GM12878 (cell line): ENCODE measurements around the gene EDEM2. TPM values are rescaled to one million over a fixed set of nuclear protein-coding genes. Genes with fewer than 3 reads are reported as not detected.
A peak's percentile ranks its signal among the peaks of the same experiment; 100 is the strongest.

Experiments
- ATAC-seq: fragments of 200-7000 bp; cut with Tn5 transposase; 3 replicates; pipeline ENCODE4 v1.9.1; 2020; ENCODE audit warnings: mild to moderate bottlenecking, moderate library complexity
- BruUV-seq: library from RNA; stranded (reverse); fragments of 400-500 nt; replicated peaks from 2 replicates; lab custom pipeline; 2021; lab: Mats Ljungman, UMichigan
- CTCF ChIA-PET: fragments of 300-600 bp; sonication (Branson Sonifier 250); formaldehyde crosslinking; extraction: SDS; loops from one replicate; lab custom pipeline; 2021; ENCODE audit warnings: inconsistent platforms; lab: Yijun Ruan, JAX
- POLR2A ChIA-PET: fragments of 350-600 bp; formaldehyde crosslinking; extraction: SDS; loops from one replicate; lab custom pipeline; 2021; ENCODE audit warnings: inconsistent platforms; lab: Charles Lee
- RAD21 ChIA-PET: fragments of 300-600 bp; sonication (Branson Sonifier 250); formaldehyde crosslinking; loops from one replicate; lab custom pipeline; 2023; ENCODE audit warnings: antibody characterized with exemption; ENCODE audit not compliant: unreplicated experiment; lab: Charles Lee
- SMC1A ChIA-PET: fragments of 300-600 bp; sonication (Branson Sonifier 250); formaldehyde crosslinking; loops from one replicate; lab custom pipeline; 2023; ENCODE audit not compliant: unreplicated experiment, uncharacterized antibody; lab: Charles Lee
- DNase-seq: peaks from one replicate; pipeline ENCODE4 v3.0.0-alpha.2; 2011; ENCODE audit warnings: low read depth, low spot score
- FAIRE-seq: peaks from 3 replicates; lab custom pipeline; 2011; peaks lifted over from hg19 to GRCh38; lab: Jason Lieb, UNC
- H2AFZ ChIP-seq: 2 replicates; pipeline ENCODE4 v1.6.0; 2011; ENCODE audit warnings: low read depth, low read length, control low read depth; ENCODE audit not compliant: control insufficient read depth
- H3K27ac ChIP-seq: 2 replicates; pipeline ENCODE4 v1.5.1; 2011; ENCODE audit warnings: control low read depth; ENCODE audit not compliant: control insufficient read depth, insufficient read depth
- H3K27me3 ChIP-seq, 2 experiments: replicated peaks in 1 of 2; 2 replicates each; pipeline versions ENCODE4 v1.6.0 to v1.6.1; 2011; ENCODE audit warnings: low read length in 1 of 2; ENCODE audit not compliant: control insufficient read depth in 2 of 2, insufficient read depth in 2 of 2
- H3K36me3 ChIP-seq, 2 experiments: 2 replicates each; pipeline ENCODE4 v1.5.1; 2011; ENCODE audit warnings: low read length in 1 of 2; ENCODE audit not compliant: control insufficient read depth in 2 of 2, insufficient read depth in 2 of 2
- H3K4me1 ChIP-seq: 2 replicates; pipeline ENCODE4 v1.6.1; 2011; ENCODE audit warnings: mild to moderate bottlenecking, low read length, moderate library complexity, mixed read lengths; ENCODE audit not compliant: control insufficient read depth, insufficient read depth
- H3K4me2 ChIP-seq: 2 replicates; pipeline ENCODE4 v1.6.0; 2011; ENCODE audit warnings: control low read depth; ENCODE audit not compliant: control insufficient read depth, insufficient read depth
- H3K4me3 ChIP-seq: fragments of 200-600 bp; sonication (generic); 2 replicates; pipeline ENCODE4 v1.5.1; 2016
- H3K79me2 ChIP-seq: 2 replicates; pipeline ENCODE4 v1.6.0; 2011; ENCODE audit warnings: low read length; ENCODE audit not compliant: control insufficient read depth, insufficient read depth
- H3K9ac ChIP-seq: 2 replicates; pipeline ENCODE4 v1.8.0; 2011; ENCODE audit warnings: low read length, control low read depth, mixed read lengths; ENCODE audit not compliant: control insufficient read depth, insufficient read depth
- H3K9me3 ChIP-seq: replicated peaks from 3 replicates; pipeline ENCODE4 v1.5.1; 2011; ENCODE audit warnings: mild to moderate bottlenecking, low read length; ENCODE audit not compliant: control insufficient read depth, insufficient read depth
- H4K20me1 ChIP-seq: 2 replicates; pipeline ENCODE4 v1.6.0; 2011; ENCODE audit not compliant: control insufficient read depth, insufficient read depth
- ASH2L ChIP-seq: fragments of 300-600, 200-600 bp; sonication (generic); IDR thresholded peaks from 2 replicates; pipeline ENCODE4 v1.6.1; 2017; ENCODE audit warnings: low read depth, mild to moderate bottlenecking, borderline replicate concordance
- ATF3 ChIP-seq: IDR thresholded peaks from 2 replicates; pipeline ENCODE4 v1.6.1; 2011; ENCODE audit warnings: low read depth, mild to moderate bottlenecking, low read length, moderate library complexity, borderline replicate concordance; ENCODE audit errors: extremely low read depth
- CTCF ChIP-seq, 3 experiments: IDR thresholded peaks in 2 of 3; conservative IDR thresholded peaks in 1 of 3; 2 replicates each; pipeline ENCODE4 v1.5.1; 2011; ENCODE audit warnings: low read depth in 3 of 3, low read length in 3 of 3, mild to moderate bottlenecking in 3 of 3, control low read depth in 2 of 3, moderate library complexity in 2 of 3, inconsistent platforms in 1 of 3, mixed read lengths in 1 of 3; ENCODE audit not compliant: control insufficient read depth in 2 of 3, insufficient read depth in 1 of 3; ENCODE audit errors: extremely low read depth in 1 of 3
- JUNB ChIP-seq: IDR thresholded peaks from 2 replicates; pipeline ENCODE4 v1.6.1; 2016; ENCODE audit warnings: antibody characterized with exemption, mild to moderate bottlenecking
- KAT2A ChIP-seq: conservative IDR thresholded peaks from 2 replicates; pipeline ENCODE4 v1.6.1; 2011; ENCODE audit warnings: low read depth, low read length; ENCODE audit not compliant: control insufficient read depth
- MTA3 ChIP-seq: IDR thresholded peaks from 2 replicates; pipeline ENCODE4 v1.6.1; 2012; ENCODE audit warnings: low read length, inconsistent platforms, borderline replicate concordance
- MYB ChIP-seq: fragments of 150-350 bp; IDR thresholded peaks from 2 replicates; pipeline ENCODE4 v1.6.1; 2014; ENCODE audit warnings: mild to moderate bottlenecking, low read depth, low read length, borderline replicate concordance
- MYC ChIP-seq: IDR thresholded peaks from 2 replicates; pipeline ENCODE4 v1.6.1; 2011; ENCODE audit warnings: mild to moderate bottlenecking, low read length, moderate library complexity, inconsistent platforms; ENCODE audit not compliant: insufficient read depth, insufficient replicate concordance, insufficient read length, severe bottlenecking
- NR2F1 ChIP-seq: fragments of 450-650 bp; conservative IDR thresholded peaks from 2 replicates; pipeline ENCODE4 v1.6.1; 2017; ENCODE audit warnings: mild to moderate bottlenecking
- PKNOX1 ChIP-seq: fragments of 450-650 bp; IDR thresholded peaks from 2 replicates; pipeline ENCODE4 v1.6.1; 2016; ENCODE audit warnings: mild to moderate bottlenecking
- RAD21 ChIP-seq: IDR thresholded peaks from 2 replicates; pipeline ENCODE4 v1.6.1; 2011; ENCODE audit warnings: mild to moderate bottlenecking, low read depth, low read length, moderate library complexity; ENCODE audit not compliant: insufficient read depth
- RELB ChIP-seq: fragments of 450-650 bp; IDR thresholded peaks from 2 replicates; pipeline ENCODE4 v1.6.1; 2017; ENCODE audit warnings: low read depth, mild to moderate bottlenecking, moderate library complexity
- SIN3A ChIP-seq: IDR thresholded peaks from 2 replicates; pipeline ENCODE4 v1.6.1; 2012; ENCODE audit warnings: low read depth, low read length, improper control_type of control experiment
- WRNIP1 ChIP-seq: IDR thresholded peaks from 2 replicates; pipeline ENCODE4 v1.6.1; 2011; ENCODE audit warnings: low read depth, low read length, improper control_type of control experiment, borderline replicate concordance
- WGBS: methylation state at CpG from one replicate; pipeline ENCODE4 v1.1.6; 2016; ENCODE audit warnings: low lambda C conversion rate; ENCODE audit not compliant: insufficient replicate concordance, insufficient coverage; ENCODE audit errors: missing lambda C conversion rate; 5-methylcytosine and 5-hydroxymethylcytosine counted together
- in situ Hi-C: fragments of 300-500 bp; cut with MboI; formaldehyde crosslinking; loops from 9 replicates; pipeline ENCODE4 v1.14.3; 2018; ENCODE audit warnings: mixed read lengths
- intact Hi-C: fragments of 100-400 bp; cut with micrococcal nuclease; formaldehyde crosslinking; loops from one replicate; pipeline ENCODE4 v1.14.2; 2022; ENCODE audit not compliant: unreplicated experiment
- polyA plus RNA-seq, 11 experiments: library from polyadenylated mRNA; depleted of rRNA in 4 of 11; unstranded in 6 of 11; stranded (reverse) in 5 of 11; fragments of >200 nt; fragmentation: Nextera tagmentation in 4 of 11; fragmentation: Illumina TruSeq in 1 of 11; extraction: Ambion mirVana in 4 of 11; extraction: Trizol in 1 of 11; gene quantifications; 1 replicate in 1 of 11; 2 replicates in 10 of 11; pipeline versions ENCODE4 v1.2.1 to v1.2.3, GENCODE V29; 2011 to 2016; ENCODE audit warnings: inconsistent platforms in 2 of 11, missing spikeins in 2 of 11, low read depth in 1 of 11
- total RNA-seq, 4 experiments: library from RNA; depleted of rRNA in 3 of 4; stranded (reverse); fragments of >200 nt in 3 of 4; fragmentation: Illumina TruSeq in 1 of 4; extraction: Trizol in 1 of 4; gene quantifications; 2 replicates each; pipeline versions ENCODE4 v1.2.1 to v1.2.3, GENCODE V29; 2013 to 2021

The EDEM2 gene
- total and polyA plus RNA-seq, 10 of the 15 experiments (the other 5 are each of a cell fraction or from before 2014, with no cell fraction given): 9.9 to 24.8 (median 14.8) TPM

- no peaks in the 10 kb centered on the region for H3K36me3 ChIP-seq
- H4K20me1 ChIP-seq: no peaks in the 10 kb centered on the region
- H3K4me2 ChIP-seq: no peak overlapping the region
- SMC1A ChIA-PET: no interaction called here
- DNase-seq (no peak), ATAC-seq (no peak), FAIRE-seq (no peak)
- no peaks in the 10 kb centered on the region for H3K79me2 ChIP-seq
- no peak overlapping the region for H3K4me3 ChIP-seq
- POLR2A ChIA-PET: no interaction called here
- no peaks in the 10 kb centered on the region for H3K9me3 ChIP-seq
- BruUV-seq: no TSS peak
- CTCF ChIA-PET: no interaction called here
- TF ChIP-seq RAD21 (no peak), MYB (no peak), PKNOX1 (no peak), WRNIP1 (no peak), NR2F1 (no peak), MTA3 (no peak), CTCF (IDR thresholded peaks at IDR 0.05 in 2 of 3, conservative IDR thresholded peaks at IDR 0.05 in 1 of 3; ENCODE audit: control insufficient read depth in 2 of 3, extremely low read depth in 1 of 3, insufficient read depth in 1 of 3, low read depth in 3 of 3, low read length in 3 of 3) (no peak), KAT2A (no peak), SIN3A (no peak), MYC (no peak), ATF3 (no peak), JUNB (no peak), RELB (no peak), ASH2L (no peak)
- no peaks in the 10 kb centered on the region for H3K27me3 ChIP-seq
- WGBS: 96% methylated on average over 3 of the region's 3 CpGs
- intact Hi-C loops (no loop called here), in situ Hi-C loops (no loop called here)
- H3K9ac ChIP-seq: no peak overlapping the region
- H2AFZ ChIP-seq: peak overlapping the region; percentile 79
- no peaks in the 10 kb centered on the region for H3K4me1 ChIP-seq
- no peak overlapping the region for H3K27ac ChIP-seq
- RAD21 ChIA-PET: no interaction called here
These were observed 25.3 kb upstream of the EDEM2 start for GRCh38 chr20:35172434-35172806.
